Pancreas (tissue), 10 donors: Measurements from ENCODE around the gene TCHHL1. TPM values are rescaled to one million over a fixed set of nuclear protein-coding genes. Genes with fewer than 3 reads are reported as not detected.

Experiments
- ATAC-seq, 4 donors: fragments of 200-7000 bp; cut with Tn5 transposase; one replicate each; pipeline versions ENCODE4 v1.8.0 to v1.9.1; 2020; ENCODE audit warnings: mild to moderate bottlenecking in 4 of 4, moderate library complexity in 4 of 4
- DNase-seq, 6 donors: peaks; one replicate each; pipeline ENCODE4 v3.0.0-alpha.2; 2020
- FAIRE-seq: peaks from 2 replicates; lab custom pipeline; 2012; peaks lifted over from hg19 to GRCh38; lab: Jason Lieb, UNC
- H3K27ac ChIP-seq, 4 donors: fragments of 200-600 bp; sonication (generic); 1 replicate in 3 of 4; 2 replicates in 1 of 4; pipeline versions ENCODE4 v1.5.0 to v1.8.0; 2020
- H3K27me3 ChIP-seq, 4 donors: fragments of 200-600 bp; one replicate each; pipeline ENCODE4 v1.8.0; 2021
- H3K36me3 ChIP-seq, 3 donors: fragments of 200-600 bp; sonication (generic) in 1 of 3; one replicate each; pipeline versions ENCODE4 v1.5.0 to v1.8.0; 2020 to 2021
- H3K4me1 ChIP-seq, 3 donors: fragments of 200-600 bp; one replicate each; pipeline ENCODE4 v1.8.0; 2021
- H3K4me3 ChIP-seq, 4 donors: fragments of 200-600 bp; sonication (generic) in 2 of 4; one replicate each; pipeline versions ENCODE4 v1.5.0 to v1.8.0; 2020 to 2021
- H3K9me3 ChIP-seq, 4 donors: fragments of 200-600 bp; one replicate each; pipeline ENCODE4 v1.8.0; 2021
- CTCF ChIP-seq, 4 donors: fragments of 200-600 bp; sonication (generic) in 3 of 4; IDR thresholded peaks; one replicate each; pipeline versions ENCODE4 v1.5.0 to v1.8.0; 2021; ENCODE audit warnings: antibody characterized with exemption in 4 of 4
- WGBS, 2 donors: extraction: QIAGEN DNeasy Blood & Tissue Kit; methylation state at CpG; one replicate each; pipeline ENCODE4 v1.1.7; 2013; 5-methylcytosine and 5-hydroxymethylcytosine counted together
- intact Hi-C, 3 donors: fragments of 100-400 bp; cut with DNase I; formaldehyde crosslinking; loops; one replicate each; pipeline versions ENCODE4 v1.11.1 to v1.14.2; 2022
- polyA plus RNA-seq, 2 donors: library from polyadenylated mRNA; stranded (reverse); fragments of 200-250 nt; gene quantifications; one replicate each; pipeline ENCODE4 v1.2.3, GENCODE V29; 2013
- total RNA-seq, 6 donors: library from RNA; stranded (reverse); fragmentation: NEBNext Ultra II Directional in 4 of 6; extraction: Animal tissue kit (Norgen Biotek cat#: 25700) in 4 of 6; gene quantifications; one replicate each; pipeline versions ENCODE4 v1.2.1 to v1.2.4, GENCODE V29; 2021 to 2023
- donor health status: healthy with polysubstance abuse.
- donor health status: DM: no; HTN: no; CAD: no; lungs with moderate emphysema.
- donor health status: DM: no; HTN: no; CAD: no.
- donor health status: control.
- donor health status: control.
- donor health status: Bipolar disorder and iron deficiency.
- donor health status: DM: yes; HTN: yes; CAD: no.
- donor health status: DM: no; HTN: no; CAD: no.
- donor health status: DM: no; HTN: no; CAD: no.
- donor health status: DM: yes; HTN: yes; CAD: no.

The TCHHL1 gene
- total and polyA plus RNA-seq, 8 donors: not detected

- Histone ChIP-seq H3K27me3 (no peaks in the 10 kb centered on the region), H3K9me3 (no peaks in the 10 kb centered on the region), H3K4me3 (no peak overlapping the region), H3K27ac (no peak overlapping the region), H3K36me3 (no peaks in the 10 kb centered on the region), H3K4me1 (peaks cover 11 to 19% (median 18%) of the 10 kb centered on the region in 3 donors)
- no peak for TF ChIP-seq CTCF (IDR thresholded peaks at IDR 0.05)
- intact Hi-C loops: no loop called here
- WGBS, 2 donors: 45 to 56% methylated on average over 3 of the region's 3 CpGs
- DNase-seq: no peak
- no peak for ATAC-seq
- FAIRE-seq: no peak
These were observed 44.5 kb downstream of the TCHHL1 start for GRCh38 chr1:152044386-152044785.

DNA sequence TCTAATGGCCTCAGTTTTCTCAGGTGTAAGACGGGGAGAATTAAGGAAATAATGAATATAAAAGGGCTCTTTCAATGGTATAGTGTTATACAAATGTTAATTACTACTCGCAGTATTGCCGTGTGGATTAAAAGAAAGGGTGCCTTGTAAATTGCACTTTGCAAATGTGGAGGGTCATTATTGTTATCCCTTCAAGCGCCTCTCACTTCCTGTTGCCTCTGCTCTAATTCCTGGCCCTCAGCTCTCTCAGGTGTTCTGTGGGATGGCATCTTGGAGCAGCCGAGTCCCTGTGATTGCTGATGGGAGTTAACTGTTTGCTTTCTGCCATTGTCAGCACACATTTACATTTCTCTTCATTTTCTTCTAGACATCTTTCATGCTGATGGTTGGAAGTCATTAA lies 45.0 kb downstream of the TCHHL1 start:
- no peak overlapping the region for H3K27ac ChIP-seq

DNA sequence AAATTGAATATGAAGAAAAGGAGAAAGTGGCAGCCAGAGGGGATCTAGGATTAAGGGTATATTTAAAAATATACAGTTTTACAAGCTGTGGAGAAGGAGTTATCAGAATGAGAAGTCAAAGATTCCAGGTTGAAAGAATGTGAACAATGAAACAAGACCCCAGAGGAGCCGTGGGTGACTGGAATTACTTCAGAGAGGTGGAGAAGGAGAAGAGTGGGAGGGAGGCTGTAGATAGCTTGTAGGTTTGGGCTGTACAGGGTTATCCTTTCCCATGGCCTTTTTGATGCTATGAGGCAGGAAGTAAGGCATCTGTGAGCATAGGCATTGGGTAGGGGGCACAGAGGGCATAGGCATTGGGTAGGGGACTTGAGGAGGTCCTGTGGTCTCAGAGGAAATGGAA lies 46.8 kb downstream of the TCHHL1 start:
- no peak for TF ChIP-seq CTCF (IDR thresholded peaks at IDR 0.05)
- no peaks in the 10 kb centered on the region for H3K36me3 ChIP-seq
- 40 to 85% methylated on average over 1 of the region's 1 CpG for WGBS, 2 donors
- no peak overlapping the region for H3K27ac ChIP-seq
- H3K4me1 ChIP-seq: peaks cover under 1 to 7% (median 2%) of the 10 kb centered on the region in 3 donors
- no peak overlapping the region for H3K4me3 ChIP-seq
- no peak for DNase-seq
- intact Hi-C loops: no loop called here
- no peak for ATAC-seq
- no peaks in the 10 kb centered on the region for H3K9me3 ChIP-seq
- no peaks in the 10 kb centered on the region for H3K27me3 ChIP-seq
- FAIRE-seq: no peak

More for the DNA sequence above, 45.0 kb downstream of the TCHHL1 start:
- Histone ChIP-seq H3K4me3 (no peak overlapping the region), H3K9me3 (no peaks in the 10 kb centered on the region), H3K4me1 (peaks cover 10 to 19% (median 18%) of the 10 kb centered on the region in 3 donors), H3K36me3 (no peaks in the 10 kb centered on the region), H3K27me3 (no peaks in the 10 kb centered on the region)
- intact Hi-C loops: no loop called here
- DNase-seq (no peak), ATAC-seq (no peak), FAIRE-seq (no peak)
- WGBS, 2 donors: 69 to 77% methylated on average over 5 of the region's 5 CpGs
- TF ChIP-seq CTCF (IDR thresholded peaks at IDR 0.05): no peak

- Histone ChIP-seq H3K9me3 (no peaks in the 10 kb centered on the region), H3K27ac (no peak overlapping the region), H3K36me3 (no peaks in the 10 kb centered on the region), H3K4me3 (no peak overlapping the region), H3K4me1 (peaks cover 6 to 13% (median 8%) of the 10 kb centered on the region in 3 donors), H3K27me3 (no peaks in the 10 kb centered on the region)
- no peak for FAIRE-seq
- ATAC-seq: no peak
- TF ChIP-seq CTCF (IDR thresholded peaks at IDR 0.05): no peak
- DNase-seq: no peak
- intact Hi-C loops: no loop called here
- 51 to 62% methylated on average over 1 of the region's 1 CpG for WGBS, 2 donors
These were observed 49.0 kb downstream of the TCHHL1 start for GRCh38 chr1:152039886-152040285.

- Histone ChIP-seq H3K4me3 (no peak overlapping the region), H3K27ac (no peak overlapping the region), H3K9me3 (no peaks in the 10 kb centered on the region), H3K27me3 (no peaks in the 10 kb centered on the region), H3K36me3 (no peaks in the 10 kb centered on the region), H3K4me1 (peaks cover 10 to 17% (median 10%) of the 10 kb centered on the region in 3 donors)
- WGBS, 2 donors: 82 to 92% methylated on average over 1 of the region's 1 CpG
- no peak for ATAC-seq
- DNase-seq: no peak
- no peak for FAIRE-seq
- TF ChIP-seq CTCF (IDR thresholded peaks at IDR 0.05): no peak
- intact Hi-C loops: no loop called here
These were observed 49.4 kb downstream of the TCHHL1 start for GRCh38 chr1:152039461-152039860.
